HG03060 (cell line): ENCODE results near the gene PMEPA1.

Source experiments
- ATAC-seq: cut with Tn5 transposase; IDR thresholded peaks from one replicate; pipeline ENCODE4 v1.9.1; 2021; ENCODE audit warnings: low read depth, moderate number of reproducible peaks; ENCODE audit not compliant: unreplicated experiment

Gene PMEPA1

DNA sequence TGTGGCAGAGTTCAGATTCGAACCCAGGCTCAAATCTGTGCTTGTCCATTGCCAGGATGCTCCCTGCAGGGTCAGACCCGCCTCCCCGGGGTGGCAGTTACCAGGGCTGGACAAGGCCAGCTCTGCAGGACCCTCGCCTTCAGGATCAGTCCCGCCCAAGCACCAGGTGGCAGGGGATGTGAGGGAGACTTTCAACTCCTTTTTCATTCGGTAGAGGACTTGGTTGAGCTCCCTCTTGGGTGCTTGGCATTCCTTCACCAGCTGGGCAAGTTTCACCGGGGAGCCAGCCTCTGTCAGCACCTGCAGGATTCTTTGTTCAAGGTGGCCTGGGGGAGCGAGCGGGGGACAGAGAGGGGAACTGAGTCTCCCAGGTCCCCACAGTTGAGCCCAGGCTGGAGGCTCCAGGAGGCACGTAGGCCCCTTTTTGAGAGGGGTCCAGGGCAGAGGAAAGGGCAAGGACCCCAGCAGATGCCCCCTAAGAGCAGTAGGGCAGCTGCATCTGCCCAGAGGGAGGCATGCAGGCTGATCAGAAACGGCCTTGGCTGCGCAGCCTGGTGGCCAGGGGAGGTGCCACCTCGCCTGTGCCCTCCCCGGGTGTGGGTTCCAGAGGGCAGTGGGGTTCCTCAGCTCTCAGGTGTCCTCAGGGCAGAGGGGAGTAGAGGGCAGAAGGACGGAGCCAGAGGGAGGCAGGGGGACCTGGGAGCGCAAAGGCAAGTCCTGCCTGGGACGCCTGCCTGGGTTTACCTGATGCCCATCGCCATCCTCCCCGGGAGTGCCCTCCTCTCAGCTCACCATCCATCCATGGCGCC, 93.5 kb downstream of the PMEPA1 start:
- ATAC-seq = no peak

DNA sequence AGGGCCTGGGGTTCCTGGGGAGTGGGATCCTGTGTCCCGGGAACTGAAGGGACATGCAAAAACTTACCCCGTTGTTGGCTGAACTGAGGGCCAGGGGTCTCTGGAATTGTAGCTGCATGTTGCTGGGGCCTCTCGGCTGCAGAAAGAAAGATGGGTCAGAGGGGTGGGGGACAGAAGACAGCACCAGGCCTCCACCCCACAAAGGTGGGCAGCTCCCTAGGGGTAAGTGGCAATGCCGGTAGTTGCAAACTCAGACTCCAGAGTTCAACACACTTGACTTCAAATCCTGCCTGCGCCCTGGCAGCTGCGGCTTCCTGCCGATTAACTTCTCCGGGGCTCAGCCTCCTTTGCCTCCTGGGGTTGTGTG, 94.4 kb downstream of the PMEPA1 start:
- no peak for ATAC-seq

DNA sequence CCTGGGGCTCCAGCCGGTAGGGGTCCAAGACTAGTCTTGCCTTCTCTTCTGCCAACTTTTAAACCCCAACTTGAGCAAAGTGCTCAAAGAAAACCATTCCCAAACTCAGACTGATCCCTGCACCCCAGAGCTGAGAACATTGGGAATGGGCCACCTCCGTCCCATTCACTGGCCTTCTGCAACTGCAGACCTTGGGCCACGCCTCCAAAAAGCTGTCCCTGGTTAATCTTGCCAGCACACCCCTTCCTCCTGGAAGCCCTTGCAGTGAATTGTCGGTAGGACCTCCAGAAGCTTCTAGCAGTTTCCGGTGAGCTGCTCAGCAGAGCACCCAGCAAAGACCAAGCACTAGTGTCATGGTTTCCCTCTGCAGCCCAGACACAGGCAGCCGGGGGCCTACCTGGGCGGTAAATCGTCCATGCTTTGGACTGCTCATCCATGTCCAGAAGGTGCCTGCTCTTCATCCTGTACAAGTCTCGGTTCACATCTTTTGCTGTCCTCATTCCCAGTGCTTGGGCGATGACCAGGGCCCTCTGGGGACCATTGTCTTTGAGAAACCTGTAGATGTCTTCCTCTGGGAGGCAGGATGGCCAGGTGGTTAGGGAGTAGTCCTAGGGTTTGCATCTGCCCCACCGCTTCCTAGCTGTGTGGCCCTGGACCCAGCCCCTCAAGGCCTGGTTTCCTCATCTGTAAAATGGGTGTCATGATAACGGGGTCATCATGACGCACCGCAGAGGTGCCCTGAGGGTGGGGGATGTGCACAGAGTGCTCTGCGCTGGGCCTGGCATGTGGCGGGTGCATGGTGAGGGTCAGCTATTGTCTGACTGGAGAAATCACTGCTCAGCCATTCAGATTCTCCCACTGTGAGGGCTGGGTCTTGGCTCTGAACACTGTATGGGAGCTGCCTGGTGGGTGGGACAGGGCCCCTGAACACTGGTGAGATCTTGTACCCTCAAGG, 95.0 kb downstream of the PMEPA1 start:
- ATAC-seq = no peak

DNA sequence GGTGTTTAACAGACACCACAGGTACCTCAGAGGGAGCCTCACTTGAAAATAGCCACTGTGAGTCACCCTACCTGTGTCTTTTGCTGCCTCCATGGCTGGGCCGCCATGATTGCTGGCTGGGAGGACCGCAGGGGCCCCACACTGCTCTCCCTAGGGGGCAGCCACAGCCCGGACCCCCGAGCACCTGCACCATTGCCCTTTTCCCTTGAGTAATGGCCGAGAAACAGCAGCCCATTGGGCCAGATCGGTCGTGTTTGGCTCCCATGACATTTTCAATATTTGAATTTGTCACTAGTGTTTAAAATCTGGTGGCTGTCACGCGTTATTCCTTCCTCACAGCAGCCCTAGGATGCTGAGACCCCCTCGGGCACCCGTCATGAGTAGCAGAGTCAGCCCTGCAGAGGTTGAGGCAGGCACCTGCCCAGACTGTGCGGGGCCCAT, 96.3 kb downstream of the PMEPA1 start:
- no peak for ATAC-seq

DNA sequence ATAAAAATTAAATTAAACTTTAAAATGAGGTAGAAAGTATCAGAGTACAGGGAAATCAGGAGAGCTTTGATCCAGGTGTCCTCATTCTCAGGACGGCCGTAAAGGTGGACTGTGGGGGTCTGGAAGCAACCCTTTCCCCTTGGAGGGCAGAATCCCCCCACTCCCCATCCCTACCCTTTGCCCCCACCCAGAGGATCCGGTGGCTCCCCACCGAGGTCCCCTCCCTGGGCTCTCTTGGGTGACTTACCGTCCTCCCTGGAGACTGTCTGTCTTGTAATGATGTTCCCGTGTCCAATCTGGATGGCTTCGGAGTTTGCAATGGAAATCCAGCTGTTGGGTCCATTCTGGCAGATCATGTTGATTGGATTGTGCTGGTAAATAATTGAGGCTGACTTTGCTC, 96.9 kb downstream of the PMEPA1 start:
- ATAC-seq = no peak

DNA sequence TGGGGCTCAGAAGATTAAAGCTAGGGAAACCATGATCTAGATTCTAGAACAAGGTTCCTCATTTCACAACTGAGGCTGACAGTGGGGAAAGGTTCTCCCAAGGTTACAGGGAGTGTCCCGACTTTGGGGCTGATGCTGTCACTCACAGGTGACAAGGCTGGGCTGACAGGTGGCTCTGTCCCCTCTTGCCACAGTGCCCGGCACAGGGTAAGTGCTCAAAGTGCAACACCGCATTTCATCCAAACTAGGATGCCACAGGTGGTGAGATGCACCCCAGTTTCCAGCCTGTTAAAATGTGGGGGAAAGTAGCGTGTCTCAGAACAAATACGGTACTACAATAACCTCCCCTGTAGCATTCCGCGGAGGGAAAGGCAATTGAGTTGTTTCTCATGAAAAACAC, 97.4 kb downstream of the PMEPA1 start:
- no peak for ATAC-seq

DNA sequence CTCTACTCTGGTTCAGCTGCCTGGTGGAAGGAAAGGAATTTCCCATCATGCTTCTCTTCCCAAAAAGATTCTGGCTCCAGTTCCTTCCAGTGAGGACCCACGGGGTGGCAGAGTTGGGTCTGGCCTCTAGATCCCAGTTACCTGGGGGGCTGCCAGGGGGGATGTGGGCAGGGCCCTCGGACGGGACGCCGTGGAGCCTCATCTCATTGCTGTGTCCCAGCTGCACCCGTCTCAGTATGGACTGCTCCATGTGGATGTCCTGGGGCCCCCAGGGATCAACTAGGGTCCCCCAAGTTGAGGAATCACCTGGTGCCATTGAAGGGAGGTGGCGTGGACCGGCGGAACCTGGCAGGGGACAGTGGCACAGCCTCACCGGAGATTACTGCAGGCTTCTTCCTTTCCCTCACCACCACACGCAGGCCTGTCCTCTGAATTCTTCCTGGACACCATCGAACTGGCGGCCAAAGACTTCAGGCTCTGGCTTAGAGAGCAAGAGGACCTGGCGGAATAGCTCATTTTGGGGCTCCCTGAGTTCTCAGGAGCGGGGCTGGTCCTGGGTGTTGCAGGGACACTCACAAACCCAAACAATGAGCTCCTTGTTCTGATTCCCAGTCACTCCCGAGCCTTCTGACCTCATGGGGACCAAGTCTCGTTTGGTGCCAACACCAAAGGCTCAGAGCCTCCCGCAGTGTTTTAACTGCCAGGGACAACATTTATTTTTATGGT, 98.1 kb downstream of the PMEPA1 start:
- ATAC-seq = no peak

DNA sequence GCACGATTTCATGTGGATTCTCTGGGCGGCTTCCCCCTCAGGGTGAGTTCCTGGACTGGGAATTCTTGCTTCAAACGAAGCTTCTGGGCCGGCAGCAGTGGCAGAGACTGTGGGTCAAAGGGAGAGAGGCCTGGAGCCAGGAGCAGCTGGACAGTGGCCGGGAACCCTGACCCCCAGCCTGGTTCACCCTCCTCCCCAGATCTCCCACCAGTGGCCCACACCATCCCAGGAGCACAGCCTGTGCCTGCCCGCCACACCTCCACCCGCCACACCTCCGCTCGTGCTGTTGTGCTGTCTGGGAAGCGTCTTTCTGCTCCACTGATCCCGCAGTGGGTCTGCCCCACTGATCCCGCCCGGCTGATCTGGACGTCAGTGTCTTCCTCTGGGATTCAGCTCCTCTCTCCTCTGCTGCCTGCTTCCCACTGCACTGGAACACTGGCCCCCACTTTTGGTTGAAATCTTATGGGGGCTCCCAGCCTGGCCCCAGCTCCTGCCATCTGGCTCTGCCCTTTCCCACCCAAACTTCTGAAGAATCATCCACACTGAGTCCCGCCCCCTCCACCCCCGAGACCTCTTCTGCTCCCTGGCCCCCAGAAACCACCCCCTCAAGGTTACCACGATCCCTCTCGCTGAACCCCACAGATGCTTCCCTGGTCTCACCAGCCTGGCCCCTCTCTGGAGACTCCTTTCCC, 99.4 kb downstream of the PMEPA1 start:
- no peak for ATAC-seq

DNA sequence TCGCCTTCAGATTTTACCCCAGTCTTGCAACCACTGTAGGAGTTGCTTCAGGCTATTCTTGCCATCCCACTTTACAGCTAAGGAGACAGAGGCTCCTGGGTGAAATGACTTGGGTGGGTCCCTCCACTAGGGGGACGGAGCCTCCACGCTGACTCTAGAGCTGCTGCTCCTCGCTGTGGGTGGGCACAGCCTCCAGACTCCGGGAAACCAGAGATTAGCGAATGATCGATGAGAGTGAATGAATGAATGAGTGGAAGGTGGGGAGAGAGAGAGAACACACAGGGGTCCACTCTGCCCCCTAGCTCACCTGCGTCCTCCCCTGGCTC, 100.0 kb downstream of the PMEPA1 start:
- no peak for ATAC-seq

DNA sequence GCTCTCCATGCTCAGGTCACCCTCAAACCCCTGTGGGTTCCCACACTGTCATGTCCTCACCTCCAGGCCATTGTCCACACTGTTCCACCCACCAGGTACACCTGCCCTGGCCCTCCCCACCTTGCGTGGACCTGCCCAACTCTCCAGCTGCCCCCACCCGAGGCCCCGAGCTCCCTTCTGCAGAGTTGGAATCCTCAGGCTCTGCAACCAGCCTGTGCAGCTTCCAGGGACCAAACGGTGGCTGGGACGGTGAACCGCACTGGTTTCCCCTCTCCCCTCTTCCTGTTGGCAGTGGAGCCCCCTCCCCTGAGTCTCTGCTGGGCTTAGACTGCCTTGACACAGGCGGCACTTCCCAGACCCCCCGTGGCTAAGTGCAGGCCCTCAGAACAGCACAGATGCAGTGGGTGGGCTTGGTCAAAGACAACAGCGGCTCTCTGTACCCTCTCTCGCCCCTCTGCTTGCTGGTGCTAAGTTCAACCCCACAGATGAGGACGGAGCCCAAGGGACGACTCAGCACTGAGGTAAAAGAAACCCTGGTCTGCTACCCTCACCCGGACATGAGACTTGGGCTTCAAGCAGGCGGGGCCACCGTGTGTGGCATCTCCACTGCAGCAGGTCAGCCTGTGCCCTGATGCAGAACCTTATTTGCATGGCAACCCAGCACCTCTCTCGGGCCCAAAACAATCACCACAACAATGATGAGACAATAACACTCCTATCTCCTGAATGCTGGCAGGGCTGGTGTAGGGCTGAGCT, 100.6 kb downstream of the PMEPA1 start:
- ATAC-seq = no peak

DNA sequence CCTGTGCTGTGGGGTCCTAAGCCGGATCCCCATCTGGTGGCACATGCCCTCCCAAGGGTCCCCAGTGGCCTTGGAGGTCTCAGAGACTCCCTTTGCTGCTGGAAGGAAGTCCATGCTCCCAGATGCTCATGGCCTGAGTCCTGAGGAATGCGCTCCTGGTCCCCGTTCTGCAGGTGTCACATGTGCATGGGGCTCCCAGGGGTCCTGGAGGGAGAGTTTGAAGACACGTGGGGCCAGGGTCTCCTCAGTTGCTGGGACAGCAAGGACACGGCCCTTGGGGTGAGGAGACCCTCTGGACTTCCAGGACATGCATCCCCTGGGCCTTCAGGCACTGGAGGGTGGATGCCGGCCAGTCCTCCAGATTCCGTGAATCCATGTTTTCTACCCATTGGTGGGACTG, 101.3 kb downstream of the PMEPA1 start:
- no peak for ATAC-seq

DNA sequence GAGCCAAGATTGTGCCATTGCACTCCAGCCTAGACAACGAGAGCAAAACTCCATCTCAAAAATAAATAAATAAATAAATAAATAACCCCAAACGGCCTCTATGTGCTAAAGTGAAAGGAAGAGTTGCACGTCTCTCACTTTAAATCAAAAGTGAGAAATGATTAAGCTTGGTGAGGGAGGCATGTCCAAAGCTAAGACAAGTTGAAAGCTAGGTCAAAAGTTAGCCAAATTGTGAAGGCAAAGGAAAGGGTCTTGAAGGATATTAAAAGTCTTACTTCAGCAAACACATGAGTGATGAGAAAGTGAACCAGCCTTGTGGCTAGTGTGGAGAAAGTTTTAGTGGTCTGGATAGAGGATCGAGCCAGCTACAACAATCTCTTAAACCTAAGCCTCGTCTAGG, 103.9 kb downstream of the PMEPA1 start:
- no peak for ATAC-seq

DNA sequence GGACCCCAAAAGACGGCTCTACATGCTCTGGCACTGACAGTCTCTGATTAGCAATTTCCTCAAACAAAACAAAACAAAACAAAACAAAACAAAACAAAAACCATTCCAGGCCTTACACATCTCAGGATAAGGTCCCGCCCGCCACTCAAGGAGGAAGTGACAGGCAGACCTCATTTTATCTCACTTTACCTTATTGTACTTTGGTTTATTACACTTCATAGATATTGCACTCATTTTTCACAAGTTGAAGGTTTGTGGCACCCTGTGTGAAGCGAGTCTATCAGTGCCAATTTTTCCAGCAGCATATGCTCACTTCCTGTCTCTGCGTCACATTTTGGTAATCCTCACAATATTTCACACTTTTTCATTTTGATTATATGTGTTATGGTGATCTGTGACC, 104.8 kb downstream of the PMEPA1 start:
- ATAC-seq = no peak

DNA sequence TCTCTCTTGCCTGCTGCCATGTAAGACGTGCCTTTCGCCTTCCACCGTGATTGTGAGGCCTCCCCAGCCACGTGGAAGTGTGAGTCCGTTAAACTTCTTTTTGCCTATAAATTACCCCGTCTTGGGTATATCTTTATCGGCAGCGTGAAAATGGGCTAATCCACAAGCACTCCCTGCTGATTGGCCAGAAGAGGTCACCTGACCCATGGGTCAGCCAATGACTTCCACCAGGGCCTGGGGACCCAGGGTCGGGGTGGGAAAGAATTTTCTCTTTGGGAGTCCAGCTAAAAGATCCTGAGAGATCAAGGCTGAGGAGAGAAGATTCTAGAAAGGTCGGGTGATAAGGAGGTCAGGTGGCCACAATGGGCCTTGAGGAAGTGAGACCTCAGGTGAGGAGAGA, 106.7 kb downstream of the PMEPA1 start:
- no peak for ATAC-seq

DNA sequence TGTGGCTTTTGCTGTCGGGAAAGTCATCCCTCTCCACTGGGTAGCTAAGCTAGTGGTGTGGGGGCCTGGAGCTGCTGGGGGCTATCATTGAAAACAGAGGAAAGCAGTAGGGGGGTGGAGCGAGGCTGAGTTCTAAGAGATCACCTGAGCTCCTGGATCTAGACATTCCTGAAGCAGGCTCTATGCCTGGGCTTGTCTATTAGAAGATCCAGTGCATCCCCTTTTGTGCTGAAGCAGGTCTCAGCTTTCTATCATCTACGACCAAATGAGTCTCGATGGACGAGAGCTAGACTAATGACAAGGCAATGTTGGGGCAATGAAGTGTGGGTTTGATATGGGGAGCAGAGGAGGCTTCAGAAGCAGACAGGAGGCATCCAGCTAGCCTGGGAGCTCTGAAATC, 108.1 kb downstream of the PMEPA1 start:
- no peak for ATAC-seq

DNA sequence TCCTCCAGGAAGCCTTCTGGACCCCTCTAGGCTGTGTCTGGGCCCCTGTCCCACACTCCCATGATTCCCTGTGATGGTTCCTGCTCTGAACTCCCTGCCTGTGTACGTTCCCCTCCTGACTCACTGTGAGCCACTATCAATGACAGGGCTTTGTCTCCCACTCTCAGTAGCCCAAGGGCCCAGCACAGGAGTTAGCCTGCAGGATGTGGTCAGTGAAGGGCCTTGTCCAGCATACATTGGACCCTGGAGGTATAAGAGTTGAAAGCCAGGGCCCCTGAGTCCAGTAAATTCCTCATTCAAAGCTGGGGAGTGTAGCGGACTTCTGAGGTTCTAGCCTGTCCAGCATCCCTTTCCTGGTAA, 108.6 kb downstream of the PMEPA1 start:
- ATAC-seq = no peak

DNA sequence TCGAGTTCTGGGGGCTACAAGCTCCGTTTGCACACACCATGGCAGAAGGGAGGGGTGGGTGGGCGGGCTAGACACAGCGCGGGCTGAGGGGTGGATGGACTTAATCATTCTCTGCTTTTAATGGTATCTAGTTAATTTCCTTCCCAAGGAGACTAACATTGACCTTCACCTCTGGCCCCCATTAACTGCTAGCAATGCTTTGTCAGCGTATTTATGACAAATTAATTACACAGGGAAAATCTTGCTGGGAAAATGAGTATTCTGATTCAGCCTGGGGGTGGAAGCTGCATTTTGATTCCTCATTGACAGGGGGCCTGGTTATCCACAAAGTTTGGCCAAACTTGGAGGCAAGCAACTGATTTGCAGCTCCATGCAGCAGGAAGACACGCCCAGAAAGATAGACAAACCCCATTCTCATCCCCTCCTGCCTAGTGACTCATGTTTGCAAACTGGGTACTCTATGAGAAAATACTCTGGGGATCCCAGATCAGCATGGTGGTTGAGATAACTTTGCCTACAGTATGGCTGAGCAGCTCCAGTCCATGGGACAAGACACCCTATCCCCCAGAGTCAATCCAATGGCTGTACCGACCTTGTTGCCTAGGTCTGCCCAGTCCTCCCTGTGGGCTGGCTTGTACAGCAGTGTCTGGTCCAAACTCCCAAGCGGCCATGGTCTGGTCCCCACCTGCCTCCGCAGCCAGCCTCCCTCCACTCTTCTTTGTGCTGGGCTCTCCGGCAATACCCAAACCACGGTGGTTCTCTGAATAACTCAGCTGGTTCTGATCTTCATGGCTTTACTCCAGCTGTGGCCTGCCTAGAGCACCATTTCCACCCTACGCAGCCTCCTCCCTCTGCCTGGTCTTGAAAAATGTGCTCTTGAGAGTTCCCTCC, 109.2 kb downstream of the PMEPA1 start:
- no peak for ATAC-seq

DNA sequence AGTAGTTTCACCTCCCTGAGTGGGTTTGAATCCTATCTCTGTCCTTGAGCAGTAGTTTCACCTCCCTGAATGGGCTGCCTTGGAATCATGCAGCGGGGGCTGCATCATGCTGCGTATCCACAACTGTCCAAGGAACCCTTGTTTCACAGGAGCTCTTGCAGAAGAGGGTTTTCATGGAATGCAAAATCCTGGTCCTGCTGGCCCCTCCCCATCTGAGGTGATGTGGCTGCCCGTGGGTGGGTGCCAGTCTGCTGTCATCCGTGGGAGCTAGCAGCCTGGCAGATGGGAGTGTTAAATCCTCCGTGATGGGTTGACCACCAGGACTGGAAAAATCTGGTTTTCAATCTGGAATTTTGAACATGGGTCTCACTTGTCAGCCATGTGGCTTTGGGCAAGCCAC, 111.3 kb downstream of the PMEPA1 start:
- ATAC-seq = no peak
